ENCODE results near the gene COL27A1. TPM values are rescaled to one million over a fixed set of nuclear protein-coding genes. Genes with fewer than 3 reads are reported as not detected.

COL27A1 gene
- total RNA-seq, 1 donor from 2014 or later: 0.33 TPM

DNA sequence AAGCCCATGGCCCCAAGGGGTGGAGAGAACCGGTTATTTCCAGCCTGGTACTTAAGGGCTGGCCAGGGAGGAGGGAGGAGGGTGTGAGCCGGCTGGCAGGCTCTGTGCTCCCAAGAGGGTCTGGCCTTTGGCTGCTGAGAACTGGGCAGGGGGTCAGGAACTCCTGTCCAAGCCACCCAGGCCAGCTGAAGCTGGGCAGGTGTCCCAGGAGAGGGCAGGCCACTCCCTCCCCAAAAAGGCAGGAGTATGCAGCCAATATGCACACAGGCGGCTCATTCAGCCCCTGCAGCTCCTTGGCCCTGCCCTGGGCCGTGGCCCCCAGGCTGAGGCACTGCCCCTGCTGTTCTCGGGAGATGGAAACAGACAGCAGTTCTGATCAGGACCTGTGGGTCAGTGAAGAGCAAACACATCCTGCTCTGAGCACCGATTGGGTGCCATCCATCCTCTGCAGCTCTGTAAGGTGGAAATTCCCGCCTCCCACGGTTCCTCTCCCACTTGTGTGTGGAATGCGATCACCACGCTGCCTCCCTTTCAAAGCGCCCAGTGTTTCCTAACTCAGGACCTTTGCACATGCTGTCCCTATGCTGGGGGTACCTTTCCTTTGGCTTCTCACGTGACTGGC, 39.1 kb upstream of the COL27A1 start:
- intact Hi-C loops (cut with micrococcal nuclease): no loop called here
- no peaks in the 10 kb centered on the region for H3K36me3 Mint-ChIP-seq (ENCODE audit: low read depth)
- TF ChIP-seq, protein P1, sequence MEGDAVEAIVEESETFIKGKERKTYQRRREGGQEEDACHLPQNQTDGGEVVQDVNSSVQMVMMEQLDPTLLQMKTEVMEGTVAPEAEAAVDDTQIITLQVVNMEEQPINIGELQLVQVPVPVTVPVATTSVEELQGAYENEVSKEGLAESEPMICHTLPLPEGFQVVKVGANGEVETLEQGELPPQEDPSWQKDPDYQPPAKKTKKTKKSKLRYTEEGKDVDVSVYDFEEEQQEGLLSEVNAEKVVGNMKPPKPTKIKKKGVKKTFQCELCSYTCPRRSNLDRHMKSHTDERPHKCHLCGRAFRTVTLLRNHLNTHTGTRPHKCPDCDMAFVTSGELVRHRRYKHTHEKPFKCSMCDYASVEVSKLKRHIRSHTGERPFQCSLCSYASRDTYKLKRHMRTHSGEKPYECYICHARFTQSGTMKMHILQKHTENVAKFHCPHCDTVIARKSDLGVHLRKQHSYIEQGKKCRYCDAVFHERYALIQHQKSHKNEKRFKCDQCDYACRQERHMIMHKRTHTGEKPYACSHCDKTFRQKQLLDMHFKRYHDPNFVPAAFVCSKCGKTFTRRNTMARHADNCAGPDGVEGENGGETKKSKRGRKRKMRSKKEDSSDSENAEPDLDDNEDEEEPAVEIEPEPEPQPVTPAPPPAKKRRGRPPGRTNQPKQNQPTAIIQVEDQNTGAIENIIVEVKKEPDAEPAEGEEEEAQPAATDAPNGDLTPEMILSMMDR (IDR thresholded peaks at IDR 0.05): no peak
- H3K4me1 Mint-ChIP-seq: no peaks in the 10 kb centered on the region
- no peak for ATAC-seq (ENCODE audit: low read depth)
- POLR2A ChIA-PET: no interaction called here
- CTCF ChIA-PET: no interaction called here
- no peak overlapping the region for H3K4me3 Mint-ChIP-seq
- no peak overlapping the region for H3K27ac Mint-ChIP-seq
- H3K9me3 Mint-ChIP-seq: no peaks in the 10 kb centered on the region
- H3K27me3 Mint-ChIP-seq: peaks cover 36% of the 10 kb centered on the region
- no peak for DNase-seq

DNA sequence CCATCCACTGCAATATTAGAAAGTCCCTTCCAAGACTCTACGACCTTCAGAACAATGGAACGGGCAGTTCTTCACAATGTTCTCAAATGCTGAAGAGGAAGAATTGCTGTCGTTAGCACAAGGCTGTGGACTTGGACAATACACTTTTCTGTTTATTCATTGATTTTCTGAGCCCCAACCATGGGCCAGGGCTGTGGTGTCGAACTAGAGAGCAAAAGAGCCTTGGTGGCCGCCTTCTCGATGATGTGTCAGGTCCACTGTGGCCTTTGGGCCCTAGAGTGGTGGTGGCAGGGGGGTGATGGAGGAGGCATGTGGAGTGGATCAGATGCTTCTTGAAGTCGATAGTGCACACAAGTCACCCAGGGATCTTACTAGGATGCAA, 37.7 kb upstream of the COL27A1 start:
- Mint-ChIP-seq H3K27me3 (peaks cover 36% of the 10 kb centered on the region), H3K9me3 (no peaks in the 10 kb centered on the region), H3K4me1 (no peaks in the 10 kb centered on the region), H3K27ac (no peak overlapping the region), H3K4me3 (no peak overlapping the region), H3K36me3 (ENCODE audit: low read depth) (no peaks in the 10 kb centered on the region)
- ATAC-seq (ENCODE audit: low read depth) (no peak), DNase-seq (no peak)
- ChIA-PET POLR2A (no interaction called here), CTCF (no interaction called here)
- TF ChIP-seq, protein P1 (IDR thresholded peaks at IDR 0.05): no peak
- intact Hi-C loops (cut with micrococcal nuclease): no loop called here

GRCh38 chr9:114117996-114118830, 37.1 kb upstream of the COL27A1 start:
- H3K4me3 Mint-ChIP-seq: no peak overlapping the region
- ATAC-seq (ENCODE audit: low read depth) (no peak), DNase-seq (no peak)
- H3K27me3 Mint-ChIP-seq: peaks cover 30% of the 10 kb centered on the region
- ChIA-PET CTCF (no interaction called here), POLR2A (no interaction called here)
- no peaks in the 10 kb centered on the region for H3K4me1 Mint-ChIP-seq
- intact Hi-C loops (cut with micrococcal nuclease): no loop called here
- no peaks in the 10 kb centered on the region for H3K36me3 Mint-ChIP-seq (ENCODE audit: low read depth)
- H3K27ac Mint-ChIP-seq: no peak overlapping the region
- TF ChIP-seq, protein P1 (IDR thresholded peaks at IDR 0.05): no peak
- H3K9me3 Mint-ChIP-seq: no peaks in the 10 kb centered on the region

GRCh38 chr9:114119242-114120191, 35.8 kb upstream of the COL27A1 start:
- no peaks in the 10 kb centered on the region for H3K36me3 Mint-ChIP-seq (ENCODE audit: low read depth)
- TF ChIP-seq, protein P1 (IDR thresholded peaks at IDR 0.05): no peak
- ChIA-PET CTCF (no interaction called here), POLR2A (no interaction called here)
- no peaks in the 10 kb centered on the region for H3K9me3 Mint-ChIP-seq
- H3K27me3 Mint-ChIP-seq: peaks cover 22% of the 10 kb centered on the region
- ATAC-seq (ENCODE audit: low read depth) (no peak), DNase-seq (no peak)
- H3K4me1 Mint-ChIP-seq: no peaks in the 10 kb centered on the region
- no peak overlapping the region for H3K4me3 Mint-ChIP-seq
- intact Hi-C loops (cut with micrococcal nuclease): no loop called here
- H3K27ac Mint-ChIP-seq: no peak overlapping the region

Measured in activated B cell treated with CpG ODN at 0.5 μM for 24 hours (primary cell).